BLaER1 treated with 17β-estradiol and CSF1 and Interleukin-3, amounts not matched to agents 10 nM and 100 nM (cell line): ENCODE results near the gene KIF2B.
"Not testable (repeated sequence)": the region's sequence is repeated elsewhere in the genome, so short reads cannot be mapped to it uniquely, and the experiment has no call there.

Experiments used
- H3K27ac ChIP-seq, 11 experiments: shearing (Covaris generic); formaldehyde crosslinking; 2 replicates each; pipeline ENCODE4 v1.8.1; 2022
- H3K27me3 ChIP-seq, 11 experiments: shearing (Covaris generic); formaldehyde crosslinking; 2 replicates each; pipeline ENCODE4 v1.8.1; 2022
- H3K36me3 ChIP-seq, 11 experiments: shearing (Covaris generic); formaldehyde crosslinking; 2 replicates each; pipeline ENCODE4 v1.8.1; 2022
- H3K4me1 ChIP-seq, 10 experiments: shearing (Covaris generic); formaldehyde crosslinking; 2 replicates each; pipeline ENCODE4 v1.8.1; 2022
- H3K4me2 ChIP-seq, 11 experiments: shearing (Covaris generic); formaldehyde crosslinking; 2 replicates each; pipeline ENCODE4 v1.8.1; 2022
- H3K4me3 ChIP-seq, 10 experiments: shearing (Covaris generic); formaldehyde crosslinking; 2 replicates each; pipeline ENCODE4 v1.8.1; 2022
- H3K9ac ChIP-seq, 11 experiments: shearing (Covaris generic); formaldehyde crosslinking; 2 replicates each; pipeline ENCODE4 v1.8.1; 2022
- H3K9me3 ChIP-seq, 11 experiments: shearing (Covaris generic); formaldehyde crosslinking; replicated peaks in 1 of 11; 2 replicates each; pipeline ENCODE4 v1.8.1; 2022
- H4K20me1 ChIP-seq, 11 experiments: shearing (Covaris generic); formaldehyde crosslinking; 2 replicates each; pipeline ENCODE4 v1.8.1; 2022
- Cebpa-rat ChIP-seq, 11 experiments: shearing (Covaris generic); IDR thresholded peaks; 2 replicates each; pipeline ENCODE4 v1.8.1; 2022

KIF2B gene

DNA sequence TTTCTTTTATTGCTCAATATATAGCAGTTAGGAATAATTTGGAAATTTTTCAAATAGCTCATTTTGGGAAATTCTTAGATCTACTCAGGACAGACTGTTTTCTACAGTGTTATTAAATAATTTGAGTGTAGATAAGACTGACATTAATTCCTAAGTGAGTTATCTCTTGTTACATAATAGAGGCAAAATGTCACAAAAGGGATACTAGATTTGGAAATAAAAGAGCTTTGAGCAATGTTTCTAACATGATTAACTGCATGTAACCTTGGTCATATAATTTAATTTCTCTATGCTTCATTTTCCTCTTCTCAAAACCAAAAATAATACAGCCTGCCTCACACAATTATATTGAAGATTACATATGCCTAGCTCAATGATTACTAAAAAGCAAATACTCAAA, 16.3 kb upstream of the KIF2B start:
- Histone ChIP-seq H3K9me3 (no peaks in the 10 kb centered on the region), H3K27me3 (no peaks in the 10 kb centered on the region), H3K36me3 (no peaks in the 10 kb centered on the region), H3K4me3 (no peak overlapping the region), H3K4me1 (no peaks in the 10 kb centered on the region), H3K27ac (no peak overlapping the region), H3K4me2 (no peak overlapping the region), H3K9ac (no peak overlapping the region), H4K20me1 (no peaks in the 10 kb centered on the region)
- no peak for TF ChIP-seq Cebpa-rat (IDR thresholded peaks at IDR 0.05)

DNA sequence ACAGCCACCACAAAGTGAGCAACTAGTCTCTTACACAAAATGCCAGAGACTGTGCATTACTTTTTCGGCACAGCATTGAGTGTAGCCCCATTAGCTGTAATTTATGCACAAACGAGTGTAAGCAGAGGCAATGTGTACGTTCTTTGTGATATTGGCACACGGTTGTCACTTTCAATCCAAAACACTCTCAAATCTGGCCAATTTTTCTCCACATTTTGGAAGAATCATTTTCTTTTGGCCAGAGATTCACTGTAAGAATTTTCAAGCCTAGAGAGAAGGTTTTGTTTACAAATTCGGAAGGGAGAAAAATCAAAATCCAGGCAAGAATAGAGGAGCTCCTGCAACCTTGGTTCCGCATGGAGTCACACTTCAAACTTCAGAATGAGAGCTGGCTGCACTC, 15.4 kb upstream of the KIF2B start:
- Histone ChIP-seq H4K20me1 (no peaks in the 10 kb centered on the region), H3K36me3 (no peaks in the 10 kb centered on the region), H3K4me3 (no peak overlapping the region), H3K4me2 (no peak overlapping the region), H3K9ac (no peak overlapping the region), H3K9me3 (no peaks in the 10 kb centered on the region), H3K4me1 (no peaks in the 10 kb centered on the region), H3K27ac (no peak overlapping the region), H3K27me3 (no peaks in the 10 kb centered on the region)
- no peak for TF ChIP-seq Cebpa-rat (IDR thresholded peaks at IDR 0.05)

DNA sequence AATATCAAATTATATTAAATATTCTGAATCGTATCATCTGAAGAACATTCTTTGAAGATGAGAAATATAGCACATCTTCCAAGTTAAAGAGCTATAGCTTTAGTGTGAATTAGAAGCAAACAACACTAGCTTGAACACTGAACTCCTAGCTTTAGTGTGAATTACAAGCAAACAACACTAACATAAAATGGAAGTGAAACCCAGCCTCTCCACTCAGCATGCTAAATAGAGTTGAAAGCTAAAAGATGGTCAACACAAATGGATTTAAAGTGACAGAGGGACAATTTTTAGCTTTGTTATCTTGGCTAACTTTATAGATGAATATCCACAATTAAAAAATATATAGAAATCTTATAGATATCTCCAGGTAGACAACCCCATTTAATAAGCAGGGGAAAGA, 4.5 kb upstream of the KIF2B start:
- H3K9me3 ChIP-seq, result peaks cover 4 to 11% (median 9%) of the 10 kb centered on the region in 11 experiments; a peak in 18 of 22 replicates
- H3K4me1 ChIP-seq, result peaks cover 0 to 36% (median 16%) of the 10 kb centered on the region in 10 experiments; a peak in 14 of 20 replicates
- TF ChIP-seq Cebpa-rat (IDR thresholded peaks at IDR 0.05), result no peak
- H4K20me1 ChIP-seq, result no peaks in the 10 kb centered on the region
- H3K4me3 ChIP-seq, result no peak overlapping the region
- H3K27ac ChIP-seq, result peak overlapping the region in 1 of 11 experiments; percentile 12; a peak in 1 of 22 replicates
- peak overlapping the region in 8 of 11 experiments; percentile 3 to 64 (median 51); a peak in 9 of 22 replicates for H3K4me2 ChIP-seq
- no peaks in the 10 kb centered on the region for H3K36me3 ChIP-seq
- H3K27me3 ChIP-seq, result no peaks in the 10 kb centered on the region
- no peak overlapping the region for H3K9ac ChIP-seq

DNA sequence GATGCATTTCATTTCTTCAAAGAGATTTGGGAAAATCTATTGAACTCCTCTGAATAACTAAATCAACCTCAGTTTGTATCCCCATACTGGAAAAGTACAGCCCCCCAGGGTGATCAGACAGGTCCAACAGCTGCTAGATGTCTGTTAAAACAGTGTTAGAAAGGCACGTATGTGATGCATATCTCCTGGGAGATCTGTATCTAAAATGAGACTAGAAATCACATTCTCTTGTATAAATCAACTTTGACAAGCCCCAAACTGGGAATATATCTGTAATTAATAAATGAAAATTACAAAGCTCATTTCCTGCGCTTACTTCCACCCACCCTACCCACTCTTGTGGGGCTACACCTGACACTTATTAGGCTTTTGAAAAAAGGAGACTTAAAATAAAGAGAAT, 3.8 kb upstream of the KIF2B start:
- Histone ChIP-seq H3K4me1 (peaks cover 0 to 36% (median 16%) of the 10 kb centered on the region in 10 experiments; a peak in 14 of 20 replicates), H4K20me1 (no peaks in the 10 kb centered on the region), H3K4me3 (no peak overlapping the region), H3K36me3 (no peaks in the 10 kb centered on the region), H3K27ac (0 out of 22 replicates have a peak overlapping the region, but pooled peaks of 1 of the 11 experiments have one; percentile 12), H3K9me3 (peaks cover 10 to 17% (median 14%) of the 10 kb centered on the region in 11 experiments; a peak in 20 of 22 replicates), H3K4me2 (peak overlapping the region in 9 of 11 experiments; percentile 3 to 64 (median 50); a peak in 12 of 22 replicates), H3K27me3 (no peaks in the 10 kb centered on the region), H3K9ac (no peak overlapping the region)
- no peak for TF ChIP-seq Cebpa-rat (IDR thresholded peaks at IDR 0.05)

DNA sequence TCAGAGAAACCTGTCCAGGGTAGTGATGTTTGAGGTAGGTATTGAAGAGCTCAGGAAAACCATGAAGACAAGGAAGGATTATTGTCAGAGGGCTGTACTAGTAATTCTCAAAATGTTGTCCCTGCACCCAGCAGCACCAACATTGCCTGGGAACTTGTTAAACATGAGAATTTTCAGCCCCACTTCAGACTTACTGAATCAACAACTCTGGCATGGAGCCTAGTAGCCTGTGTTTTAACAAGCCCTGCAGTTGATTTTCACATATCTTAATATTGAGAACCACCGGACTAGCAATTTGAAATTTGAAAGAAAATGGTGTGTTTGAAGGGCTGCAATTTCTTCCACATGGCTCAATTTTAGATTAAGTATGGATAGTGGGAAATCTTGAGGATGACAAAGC, 2.8 kb upstream of the KIF2B start:
- Histone ChIP-seq H3K9me3 (peaks cover 12 to 20% (median 14%) of the 10 kb centered on the region in 11 experiments; a peak in 20 of 22 replicates), H3K4me3 (no peak overlapping the region), H3K36me3 (no peaks in the 10 kb centered on the region), H3K4me2 (peak overlapping the region in 4 of 11 experiments; percentile 50 to 64 (median 58); a peak in 6 of 22 replicates), H3K27ac (no peak overlapping the region), H4K20me1 (no peaks in the 10 kb centered on the region), H3K27me3 (no peaks in the 10 kb centered on the region), H3K9ac (no peak overlapping the region), H3K4me1 (peaks cover 0 to 36% (median 16%) of the 10 kb centered on the region in 10 experiments; a peak in 14 of 20 replicates)
- TF ChIP-seq Cebpa-rat (IDR thresholded peaks at IDR 0.05), result no peak

DNA sequence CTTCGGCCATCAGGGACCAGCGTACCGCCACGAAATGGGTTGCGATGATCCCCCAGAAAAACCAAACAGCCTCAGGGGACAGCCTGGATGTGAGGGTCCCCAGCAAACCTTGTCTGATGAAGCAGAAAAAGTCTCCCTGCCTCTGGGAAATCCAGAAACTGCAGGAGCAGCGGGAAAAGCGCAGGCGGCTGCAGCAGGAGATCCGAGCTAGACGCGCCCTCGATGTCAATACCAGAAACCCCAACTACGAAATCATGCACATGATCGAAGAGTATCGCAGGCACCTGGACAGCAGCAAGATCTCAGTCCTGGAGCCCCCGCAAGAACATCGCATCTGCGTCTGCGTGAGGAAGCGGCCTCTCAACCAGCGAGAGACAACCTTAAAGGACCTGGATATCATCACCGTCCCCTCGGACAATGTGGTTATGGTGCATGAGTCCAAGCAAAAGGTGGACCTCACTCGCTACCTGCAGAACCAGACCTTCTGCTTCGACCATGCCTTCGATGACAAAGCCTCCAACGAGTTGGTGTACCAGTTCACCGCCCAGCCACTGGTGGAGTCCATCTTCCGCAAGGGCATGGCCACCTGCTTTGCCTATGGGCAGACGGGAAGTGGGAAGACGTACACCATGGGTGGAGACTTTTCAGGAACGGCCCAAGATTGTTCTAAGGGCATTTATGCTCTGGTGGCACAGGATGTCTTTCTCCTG, 769 bp downstream of the KIF2B start:
- no peak for TF ChIP-seq Cebpa-rat (IDR thresholded peaks at IDR 0.05)
- Histone ChIP-seq H3K9me3 (peaks cover 12 to 20% (median 14%) of the 10 kb centered on the region in 11 experiments; a peak in 20 of 22 replicates), H3K4me1 (peaks cover 0 to 20% (median 10%) of the 10 kb centered on the region in 10 experiments; a peak in 14 of 20 replicates), H4K20me1 (no peaks in the 10 kb centered on the region), H3K27me3 (no peaks in the 10 kb centered on the region), H3K27ac (no peak overlapping the region), H3K4me2 (no peak overlapping the region), H3K36me3 (no peaks in the 10 kb centered on the region), H3K9ac (no peak overlapping the region), H3K4me3 (no peak overlapping the region)

DNA sequence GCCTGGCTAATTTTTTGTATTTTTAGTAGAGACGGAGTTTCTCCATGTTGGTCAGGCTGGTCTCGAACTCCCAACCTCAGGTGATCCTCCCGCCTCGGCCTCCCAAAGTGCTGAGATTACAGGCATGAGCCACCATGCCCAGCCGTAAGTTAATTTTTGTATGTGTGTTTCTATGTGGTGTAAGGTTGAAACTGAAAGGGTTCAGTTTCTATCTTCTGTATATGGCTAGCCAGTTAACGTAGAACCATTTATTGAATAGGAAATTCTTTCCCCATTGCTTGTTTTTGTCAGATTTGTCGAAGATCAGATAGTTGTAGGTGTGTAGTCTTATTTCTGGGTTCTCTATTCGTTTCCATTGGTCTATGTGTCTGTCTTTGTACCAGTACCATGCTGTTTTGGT, 12.0 kb downstream of the KIF2B start:
- H3K4me3 ChIP-seq, H3K27ac ChIP-seq, H4K20me1 ChIP-seq, H3K4me1 ChIP-seq, H3K36me3 ChIP-seq, H3K27me3 ChIP-seq, H3K4me2 ChIP-seq, H3K9ac ChIP-seq: not testable (repeated sequence)
- peaks cover 4 to 11% (median 6%) of the 10 kb centered on the region in 11 experiments for H3K9me3 ChIP-seq

DNA sequence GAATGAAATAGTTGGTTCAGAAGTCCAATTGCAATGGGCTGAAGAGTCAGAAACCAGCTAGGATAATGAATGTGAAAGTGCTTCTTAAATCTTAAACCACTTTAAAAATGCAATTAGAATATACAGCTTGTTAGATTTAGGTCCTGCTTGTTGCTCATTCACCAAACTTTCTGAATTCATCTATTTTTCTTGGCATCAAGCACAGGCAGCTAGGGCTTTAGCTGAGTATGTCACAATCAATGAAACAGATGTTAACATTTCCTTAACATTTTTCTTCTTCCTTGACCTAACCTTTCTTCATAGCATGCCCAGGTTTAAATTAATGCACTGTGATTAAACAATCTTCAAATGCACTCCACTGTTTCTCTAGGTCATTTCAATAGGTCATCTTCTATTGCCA, 14.4 kb downstream of the KIF2B start:
- Histone ChIP-seq H3K9me3 (peaks cover 18 to 26% (median 21%) of the 10 kb centered on the region in 11 experiments), H3K4me3 (no peak overlapping the region), H4K20me1 (no peaks in the 10 kb centered on the region), H3K36me3 (no peaks in the 10 kb centered on the region), H3K9ac (no peak overlapping the region), H3K4me1 (no peaks in the 10 kb centered on the region), H3K4me2 (no peak overlapping the region), H3K27ac (no peak overlapping the region), H3K27me3 (no peaks in the 10 kb centered on the region)
- TF ChIP-seq Cebpa-rat (IDR thresholded peaks at IDR 0.05), result no peak

DNA sequence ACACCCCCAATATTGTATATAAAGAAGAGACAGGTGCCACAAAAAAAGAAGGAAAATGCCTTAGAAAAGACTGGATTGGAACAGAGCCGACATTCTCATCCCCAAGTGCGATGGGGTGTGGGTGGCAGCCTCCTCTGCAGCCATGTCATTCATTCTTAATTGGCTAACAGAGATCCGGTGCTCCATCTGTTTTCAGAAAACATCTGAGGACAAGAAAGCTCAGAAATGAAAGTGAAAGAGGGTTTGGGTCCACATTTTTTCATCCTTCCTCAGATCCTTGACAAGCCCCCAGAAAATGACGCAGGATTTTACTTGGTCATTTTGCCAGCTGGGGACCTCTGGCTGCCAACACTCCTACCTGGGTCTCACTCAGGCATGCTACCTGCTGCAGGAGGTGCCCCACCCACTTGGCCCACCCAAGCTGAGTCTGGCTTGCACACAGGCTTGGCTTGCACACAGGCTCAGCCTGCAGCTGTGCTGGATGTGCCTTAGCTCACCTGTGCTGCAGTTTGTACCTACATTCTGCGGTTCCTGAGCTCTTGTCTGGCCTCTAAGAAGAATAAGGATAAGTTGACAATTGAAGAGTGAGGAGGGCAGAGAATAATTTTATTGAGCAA, 21.9 kb downstream of the KIF2B start:
- H4K20me1 ChIP-seq, result no peaks in the 10 kb centered on the region
- H3K9ac ChIP-seq, result no peak overlapping the region
- H3K27me3 ChIP-seq, result no peaks in the 10 kb centered on the region
- H3K27ac ChIP-seq, result no peak overlapping the region
- no peak overlapping the region for H3K4me2 ChIP-seq
- H3K9me3 ChIP-seq, result peaks cover 15 to 23% (median 16%) of the 10 kb centered on the region in 11 experiments
- H3K4me1 ChIP-seq, result no peaks in the 10 kb centered on the region
- H3K4me3 ChIP-seq, result no peak overlapping the region
- no peaks in the 10 kb centered on the region for H3K36me3 ChIP-seq
- no peak for TF ChIP-seq Cebpa-rat (IDR thresholded peaks at IDR 0.05)

DNA sequence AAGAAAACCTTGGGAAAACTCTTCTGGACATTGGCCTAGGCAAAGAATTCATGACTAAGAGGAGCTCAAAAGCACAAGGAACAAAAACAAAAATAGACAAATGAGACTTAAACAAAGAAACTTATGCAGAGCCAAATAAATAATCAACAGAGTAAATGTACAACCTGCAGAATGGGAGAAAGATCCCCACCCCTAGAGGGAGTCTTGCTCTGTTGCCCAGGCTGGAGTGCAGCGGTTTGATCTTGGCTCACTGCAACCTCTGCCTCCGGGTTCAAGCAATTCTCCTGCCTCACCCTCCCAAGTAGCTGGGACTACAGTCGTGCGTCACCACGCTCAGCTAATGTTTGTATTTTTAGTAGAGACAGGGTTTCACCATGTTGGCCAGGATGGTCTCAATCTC, 48.4 kb downstream of the KIF2B start:
- not testable (repeated sequence) for H3K9ac ChIP-seq, H3K4me3 ChIP-seq, H4K20me1 ChIP-seq, H3K36me3 ChIP-seq, H3K27ac ChIP-seq, H3K4me1 ChIP-seq, H3K4me2 ChIP-seq, H3K9me3 ChIP-seq, H3K27me3 ChIP-seq
